ENCODE results near the gene SOX5. TPM values are rescaled to one million over a fixed set of nuclear protein-coding genes. Genes with fewer than 3 reads are reported as not detected.

SOX5 gene
- total RNA-seq, 5 donors from 2014 or later (not counting 1 experiment from before 2014, with no cell fraction given), result 0.10 to 1.1 (median 0.39) TPM; not detected in 1

GRCh38 chr12:23587833-23588559 is 361.5 kb downstream of the SOX5 start:
- Histone ChIP-seq H3K27ac (ENCODE audit: low read length) (no peak overlapping the region), H3K36me3 (ENCODE audit: control insufficient read depth in 2 of 2, extremely low read depth in 1 of 2, insufficient read depth in 1 of 2, low read length in 1 of 2) (no peaks in the 10 kb centered on the region), H3K4me3 (ENCODE audit: control insufficient read depth in 1 of 2, extremely low read depth in 1 of 2, low read length in 1 of 2) (no peak overlapping the region), H3K4me1 (ENCODE audit: control insufficient read depth in 1 of 2, extremely low read depth in 1 of 2, insufficient read depth in 2 of 2, low read length in 2 of 2) (no peaks in the 10 kb centered on the region), H3K27me3 (replicated peaks in 1 of 2; ENCODE audit: control insufficient read depth in 2 of 2, extremely low read depth in 1 of 2, insufficient read depth in 2 of 2, low read length in 1 of 2) (no peaks in the 10 kb centered on the region), H3K9me3 (no peaks in the 10 kb centered on the region)
- ChIA-PET POLR2A (no interaction called here), CTCF (no interaction called here)
- no peaks in the 10 kb centered on the region for H3K36me3 Mint-ChIP-seq
- ATAC-seq (replicated peaks in 1 of 4), result no peak
- H3K9me3 Mint-ChIP-seq, result peaks cover 0 to 4% (median 4%) of the 10 kb centered on the region in 3 donors
- no CpG with 5 or more reads among the region's 4 CpGs for WGBS (ENCODE audit: insufficient coverage)
- no peak overlapping the region for H3K4me3 Mint-ChIP-seq
- no peak overlapping the region for H3K27ac Mint-ChIP-seq
- H3K27me3 Mint-ChIP-seq, result no peaks in the 10 kb centered on the region
- H3K4me1 Mint-ChIP-seq, result no peaks in the 10 kb centered on the region
- DNase-seq, result no peak

- Histone ChIP-seq H3K36me3 (ENCODE audit: control insufficient read depth in 2 of 2, extremely low read depth in 1 of 2, insufficient read depth in 1 of 2, low read length in 1 of 2) (no peaks in the 10 kb centered on the region), H3K4me3 (ENCODE audit: control insufficient read depth in 1 of 2, extremely low read depth in 1 of 2, low read length in 1 of 2) (no peak overlapping the region), H3K4me1 (ENCODE audit: control insufficient read depth in 1 of 2, extremely low read depth in 1 of 2, insufficient read depth in 2 of 2, low read length in 2 of 2) (no peaks in the 10 kb centered on the region), H3K27me3 (replicated peaks in 1 of 2; ENCODE audit: control insufficient read depth in 2 of 2, extremely low read depth in 1 of 2, insufficient read depth in 2 of 2, low read length in 1 of 2) (no peaks in the 10 kb centered on the region), H3K9me3 (no peaks in the 10 kb centered on the region), H3K27ac (ENCODE audit: low read length) (no peak overlapping the region)
- ATAC-seq (replicated peaks in 1 of 4) (no peak), DNase-seq (no peak)
- H3K27me3 Mint-ChIP-seq, result no peaks in the 10 kb centered on the region
- no peaks in the 10 kb centered on the region for H3K4me1 Mint-ChIP-seq
- ChIA-PET POLR2A (no interaction called here), CTCF (no interaction called here)
- H3K9me3 Mint-ChIP-seq, result peaks cover 0 to 4% (median 4%) of the 10 kb centered on the region in 3 donors
- H3K27ac Mint-ChIP-seq, result no peak overlapping the region
- WGBS (ENCODE audit: insufficient coverage), result 90% methylated on average over 10 of the region's 11 CpGs
- H3K36me3 Mint-ChIP-seq, result no peaks in the 10 kb centered on the region
- H3K4me3 Mint-ChIP-seq, result no peak overlapping the region
These were observed 363.7 kb downstream of the SOX5 start for GRCh38 chr12:23585782-23586163.

GRCh38 chr12:23585156-23585781 is 364.2 kb downstream of the SOX5 start:
- H3K36me3 Mint-ChIP-seq, result no peaks in the 10 kb centered on the region
- no peaks in the 10 kb centered on the region for H3K27me3 Mint-ChIP-seq
- no CpG with 5 or more reads among the region's 2 CpGs for WGBS (ENCODE audit: insufficient coverage)
- H3K9me3 Mint-ChIP-seq, result peaks cover 0 to 4% (median 4%) of the 10 kb centered on the region in 3 donors
- CTCF ChIA-PET, result no interaction called here
- Histone ChIP-seq H3K4me1 (ENCODE audit: control insufficient read depth in 1 of 2, extremely low read depth in 1 of 2, insufficient read depth in 2 of 2, low read length in 2 of 2) (no peaks in the 10 kb centered on the region), H3K9me3 (no peaks in the 10 kb centered on the region), H3K36me3 (ENCODE audit: control insufficient read depth in 2 of 2, extremely low read depth in 1 of 2, insufficient read depth in 1 of 2, low read length in 1 of 2) (no peaks in the 10 kb centered on the region), H3K27me3 (replicated peaks in 1 of 2; ENCODE audit: control insufficient read depth in 2 of 2, extremely low read depth in 1 of 2, insufficient read depth in 2 of 2, low read length in 1 of 2) (no peaks in the 10 kb centered on the region), H3K27ac (ENCODE audit: low read length) (no peak overlapping the region), H3K4me3 (ENCODE audit: control insufficient read depth in 1 of 2, extremely low read depth in 1 of 2, low read length in 1 of 2) (no peak overlapping the region)
- POLR2A ChIA-PET, result no interaction called here
- ATAC-seq (replicated peaks in 1 of 4) (no peak), DNase-seq (no peak)
- H3K4me3 Mint-ChIP-seq, result no peak overlapping the region
- no peak overlapping the region for H3K27ac Mint-ChIP-seq
- H3K4me1 Mint-ChIP-seq, result no peaks in the 10 kb centered on the region

- POLR2A ChIA-PET, result no interaction called here
- Mint-ChIP-seq H3K27me3 (no peaks in the 10 kb centered on the region), H3K4me1 (no peaks in the 10 kb centered on the region), H3K27ac (no peak overlapping the region), H3K36me3 (no peaks in the 10 kb centered on the region), H3K4me3 (no peak overlapping the region), H3K9me3 (peaks cover 2 to 4% (median 4%) of the 10 kb centered on the region in 3 donors)
- H3K27ac ChIP-seq (ENCODE audit: low read length), result no peak overlapping the region
- DNase-seq (no peak), ATAC-seq (replicated peaks in 1 of 4) (no peak)
- CTCF ChIA-PET, result no interaction called here
- no peaks in the 10 kb centered on the region for H3K4me1 ChIP-seq (ENCODE audit: control insufficient read depth in 1 of 2, extremely low read depth in 1 of 2, insufficient read depth in 2 of 2, low read length in 2 of 2)
- H3K4me3 ChIP-seq (ENCODE audit: control insufficient read depth in 1 of 2, extremely low read depth in 1 of 2, low read length in 1 of 2), result no peak overlapping the region
- WGBS (ENCODE audit: insufficient coverage), result 80% methylated on average over 1 of the region's 3 CpGs
- no peaks in the 10 kb centered on the region for H3K27me3 ChIP-seq (replicated peaks in 1 of 2; ENCODE audit: control insufficient read depth in 2 of 2, extremely low read depth in 1 of 2, insufficient read depth in 2 of 2, low read length in 1 of 2)
- H3K9me3 ChIP-seq, result no peaks in the 10 kb centered on the region
- no peaks in the 10 kb centered on the region for H3K36me3 ChIP-seq (ENCODE audit: control insufficient read depth in 2 of 2, extremely low read depth in 1 of 2, insufficient read depth in 1 of 2, low read length in 1 of 2)
These were observed 367.6 kb downstream of the SOX5 start for GRCh38 chr12:23581913-23582312.

GRCh38 chr12:23579257-23579656 is 370.2 kb downstream of the SOX5 start:
- H3K4me3 ChIP-seq (ENCODE audit: control insufficient read depth in 1 of 2, extremely low read depth in 1 of 2, low read length in 1 of 2), result no peak overlapping the region
- H3K36me3 ChIP-seq (ENCODE audit: control insufficient read depth in 2 of 2, extremely low read depth in 1 of 2, insufficient read depth in 1 of 2, low read length in 1 of 2), result no peaks in the 10 kb centered on the region
- CTCF ChIA-PET, result no interaction called here
- Mint-ChIP-seq H3K4me3 (no peak overlapping the region), H3K27me3 (no peaks in the 10 kb centered on the region), H3K9me3 (peaks cover 0 to 4% (median 4%) of the 10 kb centered on the region in 3 donors), H3K4me1 (no peaks in the 10 kb centered on the region), H3K27ac (no peak overlapping the region), H3K36me3 (no peaks in the 10 kb centered on the region)
- DNase-seq (no peak), ATAC-seq (replicated peaks in 1 of 4) (no peak)
- no CpG with 5 or more reads among the region's 1 CpG for WGBS (ENCODE audit: insufficient coverage)
- H3K9me3 ChIP-seq, result no peaks in the 10 kb centered on the region
- H3K4me1 ChIP-seq (ENCODE audit: control insufficient read depth in 1 of 2, extremely low read depth in 1 of 2, insufficient read depth in 2 of 2, low read length in 2 of 2), result no peaks in the 10 kb centered on the region
- H3K27me3 ChIP-seq (replicated peaks in 1 of 2; ENCODE audit: control insufficient read depth in 2 of 2, extremely low read depth in 1 of 2, insufficient read depth in 2 of 2, low read length in 1 of 2), result no peaks in the 10 kb centered on the region
- POLR2A ChIA-PET, result no interaction called here
- H3K27ac ChIP-seq (ENCODE audit: low read length), result no peak overlapping the region

- POLR2A ChIA-PET, result interaction anchor here in 1 of 2 donors (0.5 to 0.7 kb wide), 2 partner anchors 15 to 883 kb away, joined by 3 to 5 read pairs; no protein-coding TSS in a partner anchor
- ATAC-seq (replicated peaks in 1 of 4), result no peak
- CTCF ChIA-PET, result no interaction called here
These were observed 373.1 kb downstream of the SOX5 start for GRCh38 chr12:23576372-23576771.

More at GRCh38 chr12:23576372-23576771, 373.1 kb downstream of the SOX5 start:
- no peaks in the 10 kb centered on the region for H3K27me3 Mint-ChIP-seq
- H3K4me1 ChIP-seq (ENCODE audit: control insufficient read depth in 1 of 2, extremely low read depth in 1 of 2, insufficient read depth in 2 of 2, low read length in 2 of 2), result no peaks in the 10 kb centered on the region
- H3K4me3 Mint-ChIP-seq, result no peak overlapping the region
- no peaks in the 10 kb centered on the region for H3K27me3 ChIP-seq (replicated peaks in 1 of 2; ENCODE audit: control insufficient read depth in 2 of 2, extremely low read depth in 1 of 2, insufficient read depth in 2 of 2, low read length in 1 of 2)
- no peak overlapping the region for H3K27ac Mint-ChIP-seq
- DNase-seq, result no peak
- no peaks in the 10 kb centered on the region for H3K36me3 ChIP-seq (ENCODE audit: control insufficient read depth in 2 of 2, extremely low read depth in 1 of 2, insufficient read depth in 1 of 2, low read length in 1 of 2)
- H3K36me3 Mint-ChIP-seq, result no peaks in the 10 kb centered on the region
- H3K9me3 ChIP-seq, result no peaks in the 10 kb centered on the region
- H3K4me3 ChIP-seq (ENCODE audit: control insufficient read depth in 1 of 2, extremely low read depth in 1 of 2, low read length in 1 of 2), result no peak overlapping the region
- WGBS (ENCODE audit: insufficient coverage), result no CpG with 5 or more reads among the region's 2 CpGs
- H3K27ac ChIP-seq (ENCODE audit: low read length), result no peak overlapping the region
- no peaks in the 10 kb centered on the region for H3K4me1 Mint-ChIP-seq
- H3K9me3 Mint-ChIP-seq, result peaks cover 4 to 12% (median 4%) of the 10 kb centered on the region in 3 donors
